HG02840 (cell line): ENCODE data around the gene TMEM106C.

ENCODE experiments used
- ATAC-seq: cut with Tn5 transposase; IDR thresholded peaks from one replicate; pipeline ENCODE4 v1.9.1; 2021; ENCODE audit warnings: mild to moderate bottlenecking, moderate library complexity, moderate number of reproducible peaks; ENCODE audit not compliant: unreplicated experiment, low FRiP score

TMEM106C gene

GRCh38 chr12:47963340-47964040 is at the start of gene TMEM106C:
Gene TMEM106C, plus strand, starts transcription at chr12:47963596. Its CDS starts 641 bp downstream, at chr12:47964237.
- ATAC-seq: peak; percentile 92

GRCh38 chr12:47920913-47921312 is 42.5 kb upstream of the TMEM106C start:
- ATAC-seq: no peak

GRCh38 chr12:47921907-47922306 is 41.5 kb upstream of the TMEM106C start:
- no peak for ATAC-seq

- no peak for ATAC-seq
Observed at GRCh38 chr12:47927346-47927745, 36.0 kb upstream of the TMEM106C start.

GRCh38 chr12:47930634-47931033 is 32.8 kb upstream of the TMEM106C start:
- no peak for ATAC-seq

- no peak for ATAC-seq
Observed at GRCh38 chr12:47931187-47931586, 32.2 kb upstream of the TMEM106C start.

GRCh38 chr12:47935184-47935583 is 28.2 kb upstream of the TMEM106C start:
- no peak for ATAC-seq

- no peak for ATAC-seq
Observed at GRCh38 chr12:47938093-47938492, 25.3 kb upstream of the TMEM106C start.

GRCh38 chr12:47938594-47938993 is 24.8 kb upstream of the TMEM106C start:
- ATAC-seq: no peak

GRCh38 chr12:47939009-47939601 is 24.3 kb upstream of the TMEM106C start:
- ATAC-seq: no peak

- no peak for ATAC-seq
Observed at GRCh38 chr12:47940773-47941474, 22.5 kb upstream of the TMEM106C start.

GRCh38 chr12:47941475-47941780 is 22.0 kb upstream of the TMEM106C start:
- no peak for ATAC-seq

GRCh38 chr12:47941871-47942613 is 21.4 kb upstream of the TMEM106C start:
- no peak for ATAC-seq

- ATAC-seq: no peak
Observed at GRCh38 chr12:47942614-47943225, 20.7 kb upstream of the TMEM106C start.

- no peak for ATAC-seq
Observed at GRCh38 chr12:47943623-47944340, 19.6 kb upstream of the TMEM106C start.

GRCh38 chr12:47944685-47945340 is 18.6 kb upstream of the TMEM106C start:
- ATAC-seq: no peak

GRCh38 chr12:47945341-47945728 is 18.1 kb upstream of the TMEM106C start:
- ATAC-seq: no peak

- no peak for ATAC-seq
Observed at GRCh38 chr12:47946413-47947323, 16.7 kb upstream of the TMEM106C start.

GRCh38 chr12:47947341-47947740 is 16.1 kb upstream of the TMEM106C start:
- no peak for ATAC-seq
